Activated CD8-positive, alpha-beta T cell treated with anti-CD3 and anti-CD28 coated beads for 36 hours (primary cell): ENCODE results near the gene DDX51. TPM values are rescaled to one million over a fixed set of nuclear protein-coding genes. Genes with fewer than 3 reads are reported as not detected.

Experiments used
- ATAC-seq: fragments of 200-7000 bp; cut with Tn5 transposase; one replicate; pipeline ENCODE4 v1.10.0; 2021; ENCODE audit warnings: mild to moderate bottlenecking, moderate library complexity
- CTCF ChIA-PET: fragments of 350-600 bp; sonication (Branson Sonifier 250); formaldehyde crosslinking; loops from one replicate; lab custom pipeline; 2021; ENCODE audit warnings: antibody characterized with exemption; lab: Charles Lee
- POLR2A ChIA-PET: fragments of 350-600 bp; sonication (Branson Sonifier 250); formaldehyde crosslinking; loops from one replicate; lab custom pipeline; 2021; ENCODE audit warnings: antibody characterized with exemption; lab: Charles Lee
- DNase-seq: peaks from one replicate; pipeline ENCODE4 v3.0.0-alpha.2; 2020
- H3K27ac Mint-ChIP-seq: one replicate; pipeline ENCODE4 v1.8.0; 2021; ENCODE audit warnings: mild to moderate bottlenecking, mixed read lengths
- H3K27me3 Mint-ChIP-seq: one replicate; pipeline ENCODE4 v1.8.0; 2021; ENCODE audit warnings: mixed read lengths
- H3K36me3 Mint-ChIP-seq: one replicate; pipeline ENCODE4 v1.8.0; 2021; ENCODE audit warnings: low read depth, mixed read lengths
- H3K4me1 Mint-ChIP-seq: one replicate; pipeline ENCODE4 v1.8.0; 2021; ENCODE audit warnings: low read depth, mixed read lengths
- H3K4me3 Mint-ChIP-seq: one replicate; pipeline ENCODE4 v1.8.0; 2021; ENCODE audit warnings: mild to moderate bottlenecking, moderate library complexity, mixed read lengths
- H3K9me3 Mint-ChIP-seq: one replicate; pipeline ENCODE4 v1.8.0; 2021; ENCODE audit warnings: mixed read lengths
- intact Hi-C: fragments of 100-400 bp; cut with micrococcal nuclease; formaldehyde crosslinking; loops from one replicate; pipeline ENCODE4 v1.10.0; 2022
- total RNA-seq, 2 experiments: library from RNA; stranded (reverse); gene quantifications; one replicate each; pipeline ENCODE4 v1.2.3, GENCODE V29; 2021
- TF ChIP-seq, protein P1 (sequence below): fragments of 200-600 bp; IDR thresholded peaks from one replicate; pipeline ENCODE4 v1.8.0; 2022; ENCODE audit warnings: antibody characterized with exemption, mild to moderate bottlenecking

The DDX51 gene
- total RNA-seq, 2 experiments from 2014 or later, result 24.1 to 25.5 TPM

DNA sequence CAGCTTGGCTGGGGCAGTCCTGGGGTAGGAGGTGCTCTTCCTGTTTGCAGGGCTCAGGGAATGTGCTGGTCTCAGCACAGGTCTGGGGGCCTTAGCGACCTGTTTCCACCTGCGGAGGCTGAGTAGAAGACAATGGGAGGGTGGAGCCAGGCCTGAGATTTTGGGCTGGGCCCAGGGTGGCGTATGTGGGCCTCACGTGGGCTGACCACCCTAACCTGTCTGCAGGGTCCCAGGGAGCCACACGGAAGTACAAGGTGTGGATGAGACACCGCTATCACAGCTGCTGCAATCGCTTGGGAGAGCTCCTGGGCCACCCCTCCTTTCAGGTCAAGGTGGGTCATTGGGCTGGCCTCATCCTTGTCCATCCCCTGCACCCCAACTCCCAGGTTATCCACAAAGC lies 1.2 kb upstream of the DDX51 start:
- ChIA-PET POLR2A (interaction anchor here (1.1 to 1.4 kb wide), 5 partner anchors 9 to 293 kb away, joined by 3 to 8 read pairs (median 4); no protein-coding TSS in a partner anchor), CTCF (interaction anchor here (1.3 to 1.4 kb wide), 2 partner anchors 9 to 74 kb away, joined by 3 to 5 read pairs; no protein-coding TSS in a partner anchor)
- H3K9me3 Mint-ChIP-seq, result no peaks in the 10 kb centered on the region
- H3K4me3 Mint-ChIP-seq, result peak overlapping the region; percentile 90
- intact Hi-C loops, result no loop called here
- ATAC-seq, result no peak
- DNase-seq, result no peak
- no peaks in the 10 kb centered on the region for H3K27me3 Mint-ChIP-seq
- peaks cover 25% of the 10 kb centered on the region for H3K4me1 Mint-ChIP-seq
- peaks cover 12% of the 10 kb centered on the region for H3K36me3 Mint-ChIP-seq
- peak overlapping the region; percentile 88 for H3K27ac Mint-ChIP-seq
- TF ChIP-seq, protein P1, sequence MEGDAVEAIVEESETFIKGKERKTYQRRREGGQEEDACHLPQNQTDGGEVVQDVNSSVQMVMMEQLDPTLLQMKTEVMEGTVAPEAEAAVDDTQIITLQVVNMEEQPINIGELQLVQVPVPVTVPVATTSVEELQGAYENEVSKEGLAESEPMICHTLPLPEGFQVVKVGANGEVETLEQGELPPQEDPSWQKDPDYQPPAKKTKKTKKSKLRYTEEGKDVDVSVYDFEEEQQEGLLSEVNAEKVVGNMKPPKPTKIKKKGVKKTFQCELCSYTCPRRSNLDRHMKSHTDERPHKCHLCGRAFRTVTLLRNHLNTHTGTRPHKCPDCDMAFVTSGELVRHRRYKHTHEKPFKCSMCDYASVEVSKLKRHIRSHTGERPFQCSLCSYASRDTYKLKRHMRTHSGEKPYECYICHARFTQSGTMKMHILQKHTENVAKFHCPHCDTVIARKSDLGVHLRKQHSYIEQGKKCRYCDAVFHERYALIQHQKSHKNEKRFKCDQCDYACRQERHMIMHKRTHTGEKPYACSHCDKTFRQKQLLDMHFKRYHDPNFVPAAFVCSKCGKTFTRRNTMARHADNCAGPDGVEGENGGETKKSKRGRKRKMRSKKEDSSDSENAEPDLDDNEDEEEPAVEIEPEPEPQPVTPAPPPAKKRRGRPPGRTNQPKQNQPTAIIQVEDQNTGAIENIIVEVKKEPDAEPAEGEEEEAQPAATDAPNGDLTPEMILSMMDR, result no peak

DNA sequence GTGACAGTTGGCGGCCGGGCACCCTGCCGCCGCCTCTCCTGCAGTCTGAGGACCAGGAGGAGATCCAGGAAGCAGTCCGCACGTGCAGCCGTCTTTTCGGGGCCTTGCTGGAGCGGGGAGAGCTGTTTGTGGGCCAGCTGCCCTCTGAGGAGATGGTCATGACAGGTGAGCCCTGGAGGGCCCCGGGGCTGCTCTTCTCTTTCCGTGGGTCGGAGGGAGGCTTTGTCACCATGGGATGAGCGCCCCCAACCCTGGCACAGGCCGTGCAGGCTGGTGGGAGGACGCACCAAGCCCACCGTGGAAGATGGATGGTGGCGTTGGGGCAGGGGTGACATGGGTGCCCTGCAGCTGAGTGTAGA lies 670 bp upstream of the DDX51 start:
- CTCF ChIA-PET, result interaction anchor here (1.3 to 1.4 kb wide), 2 partner anchors 9 to 75 kb away, joined by 3 to 5 read pairs; no protein-coding TSS in a partner anchor
- TF ChIP-seq, protein P1, result no peak
- no peaks in the 10 kb centered on the region for H3K27me3 Mint-ChIP-seq
- peak overlapping the region; percentile 88 for H3K27ac Mint-ChIP-seq
- intact Hi-C loops, result no loop called here
- peak overlapping the region; percentile 90 for H3K4me3 Mint-ChIP-seq
- H3K4me1 Mint-ChIP-seq, result peaks cover 25% of the 10 kb centered on the region
- peaks cover 14% of the 10 kb centered on the region for H3K36me3 Mint-ChIP-seq
- H3K9me3 Mint-ChIP-seq, result no peaks in the 10 kb centered on the region
- DNase-seq, result no peak
- ATAC-seq, result peak; percentile 7
- POLR2A ChIA-PET, result interaction anchor here (1.1 to 1.4 kb wide), 4 partner anchors 13 to 294 kb away, joined by 3 to 8 read pairs (median 4); no protein-coding TSS in a partner anchor

DNA sequence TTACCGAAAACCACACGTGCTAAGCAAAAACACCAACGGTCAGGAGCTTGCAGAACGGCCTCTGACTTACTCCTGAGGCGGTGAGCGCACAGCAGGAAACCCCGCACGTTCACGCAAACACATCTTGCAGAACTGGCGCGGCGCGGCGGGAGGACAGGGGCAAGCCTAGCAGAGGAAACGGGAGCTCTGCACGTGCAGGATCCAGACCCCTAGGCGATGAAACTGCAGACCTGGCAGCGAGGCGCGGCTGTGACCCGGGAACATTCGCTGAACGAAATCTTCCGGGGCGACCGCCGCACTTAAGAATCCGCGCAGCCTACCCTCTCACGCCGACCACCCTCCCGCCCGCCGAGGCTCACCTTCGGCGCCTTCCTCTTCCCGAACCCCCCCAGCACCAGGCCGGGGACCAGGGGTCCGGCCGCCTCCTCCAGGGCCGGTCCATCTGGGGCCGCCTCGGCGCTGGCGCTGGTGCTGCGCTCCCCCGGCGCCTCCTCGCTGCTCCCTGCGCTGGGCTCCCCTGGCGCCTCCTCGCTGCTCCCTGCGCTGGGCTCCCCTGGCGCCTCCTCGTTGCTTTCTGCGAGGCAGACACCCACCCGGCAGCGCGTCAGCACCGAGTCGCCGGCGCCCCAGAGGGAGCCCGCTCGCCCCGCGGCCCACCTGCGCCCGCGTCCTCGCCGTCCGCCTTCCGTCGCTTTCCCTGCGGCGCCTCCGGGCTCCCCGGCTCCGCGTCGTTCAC lies 615 bp downstream of the DDX51 start:
- ChIA-PET CTCF (interaction anchor here (1.2 kb wide), 1 partner anchor 75 kb away, joined by 3 read pairs; no protein-coding TSS in a partner anchor), POLR2A (interaction anchor here (1.0 kb wide), 1 partner anchor 10 kb away, joined by 3 read pairs; no protein-coding TSS in a partner anchor)
- DNase-seq (peak; percentile 43), ATAC-seq (peak; percentile 41)
- no peaks in the 10 kb centered on the region for H3K9me3 Mint-ChIP-seq
- H3K4me1 Mint-ChIP-seq, result peaks cover 25% of the 10 kb centered on the region
- TF ChIP-seq, protein P1, result no peak
- H3K4me3 Mint-ChIP-seq, result peak overlapping the region; percentile 90
- H3K27me3 Mint-ChIP-seq, result no peaks in the 10 kb centered on the region
- intact Hi-C loops, result no loop called here
- peak overlapping the region; percentile 80 for H3K27ac Mint-ChIP-seq
- peaks cover 22% of the 10 kb centered on the region for H3K36me3 Mint-ChIP-seq

DNA sequence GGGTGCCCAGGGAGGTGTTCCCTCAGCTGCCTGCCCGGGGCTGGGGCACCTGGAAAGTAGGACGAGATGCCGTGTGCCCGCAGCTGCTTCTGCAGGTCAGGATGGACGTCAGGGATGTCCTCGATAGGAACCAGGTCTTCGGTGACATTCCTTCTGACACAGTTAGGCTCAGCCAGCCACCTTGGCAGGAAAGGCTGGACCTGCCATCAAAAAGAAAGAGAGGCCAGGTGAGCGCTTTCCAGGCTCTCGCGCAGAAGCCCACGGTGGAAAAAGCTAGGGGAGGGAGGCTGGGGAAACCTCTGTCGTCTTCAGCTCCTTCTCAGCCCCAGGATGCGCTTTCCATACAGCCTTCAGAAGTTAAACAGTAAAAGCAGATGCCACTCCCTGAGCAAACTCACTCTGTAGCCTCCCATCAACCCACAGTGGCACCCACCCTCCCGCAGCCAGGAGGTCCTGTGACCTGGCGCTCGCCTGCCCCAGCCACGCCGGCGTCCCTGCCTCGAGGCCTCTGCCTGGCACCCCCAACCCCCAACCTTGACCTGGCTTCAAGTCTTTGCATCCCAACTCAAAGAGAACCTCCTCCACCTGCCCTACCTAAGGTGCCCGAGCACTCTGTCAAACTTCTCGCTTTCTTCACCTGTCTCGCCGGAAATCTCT lies 1.3 kb downstream of the DDX51 start:
- Mint-ChIP-seq H3K27ac (peak overlapping the region; percentile 80), H3K36me3 (peaks cover 25% of the 10 kb centered on the region), H3K4me3 (peak overlapping the region; percentile 90), H3K27me3 (no peaks in the 10 kb centered on the region), H3K9me3 (no peaks in the 10 kb centered on the region), H3K4me1 (peaks cover 25% of the 10 kb centered on the region)
- ChIA-PET CTCF (interaction anchor here (1.2 kb wide), 1 partner anchor 76 kb away, joined by 3 read pairs; no protein-coding TSS in a partner anchor), POLR2A (interaction anchor here (1.0 to 1.1 kb wide), 2 partner anchors 10 to 11 kb away, joined by 3 read pairs; no protein-coding TSS in a partner anchor)
- no peak for ATAC-seq
- intact Hi-C loops, result no loop called here
- DNase-seq, result no peak
- TF ChIP-seq, protein P1, result no peak
